HCT116 (cell line): ENCODE results near the gene DNAH10. TPM values are rescaled to one million over a fixed set of nuclear protein-coding genes. Genes with fewer than 3 reads are reported as not detected.

Experiments
- ATAC-seq: fragments of 200-7000 bp; cut with Tn5 transposase; 2 replicates; pipeline ENCODE4 v1.9.1; 2020; ENCODE audit warnings: mild to moderate bottlenecking, moderate library complexity
- BruUV-seq: library from RNA; stranded (reverse); fragments of 400-500 nt; replicated peaks from 2 replicates; lab custom pipeline; 2021; lab: Mats Ljungman, UMichigan
- CTCF ChIA-PET: fragments of 300-600 bp; sonication (Branson Sonifier 250); formaldehyde crosslinking; loops from one replicate; lab custom pipeline; 2021; ENCODE audit warnings: antibody characterized with exemption; lab: Charles Lee
- POLR2A ChIA-PET: fragments of 300-600, 350-600 bp; sonication (Branson Sonifier 250); formaldehyde crosslinking; loops from one replicate; lab custom pipeline; 2021; ENCODE audit warnings: antibody characterized with exemption; lab: Charles Lee
- RAD21 ChIA-PET, 2 experiments: fragments of 300-600 bp; sonication (Branson Sonifier 250); formaldehyde crosslinking; loops; one replicate each; lab custom pipeline; 2023; ENCODE audit warnings: low total read pairs in 2 of 2; ENCODE audit not compliant: uncharacterized antibody in 2 of 2, unreplicated experiment in 2 of 2, low non-redundant PET in 1 of 2; lab: Charles Lee
- DNase-seq: peaks from one replicate; pipeline ENCODE4 v3.0.0-alpha.2; 2010; ENCODE audit warnings: low read depth, low spot score
- H2AFZ ChIP-seq: fragments of 200-600 bp; shearing (Covaris generic), sonication (generic); 2 replicates; pipeline ENCODE4 v1.6.1; 2017; ENCODE audit warnings: low read depth, mixed run types, mixed read lengths, antibody characterized with exemption, low read length; ENCODE audit not compliant: poor library complexity, severe bottlenecking
- H3K27ac ChIP-seq: 2 replicates; pipeline ENCODE4 v1.5.1; 2012; ENCODE audit warnings: low read depth, low read length
- H3K27me3 ChIP-seq: fragments of 200-600 bp; sonication (generic); 2 replicates; pipeline ENCODE4 v1.6.1; 2016; ENCODE audit warnings: mixed run types, low read length, mixed read lengths; ENCODE audit not compliant: insufficient read depth
- H3K36me3 ChIP-seq, 2 experiments: fragments of 200-500 bp in 1 of 2; fragments of 200-600 bp in 1 of 2; sonication (Bioruptor generic) in 1 of 2; sonication (generic) in 1 of 2; 2 replicates each; pipeline versions ENCODE4 v1.5.1 to v1.6.1; 2014 to 2016; ENCODE audit warnings: low read length in 2 of 2, inconsistent platforms in 1 of 2, mixed read lengths in 1 of 2, mixed run types in 1 of 2; ENCODE audit not compliant: insufficient read depth in 2 of 2, control insufficient read depth in 1 of 2
- H3K4me1 ChIP-seq, 2 experiments: fragments of 200-600 bp in 1 of 2; sonication (generic) in 1 of 2; 2 replicates each; pipeline versions ENCODE4 v1.5.1 to v1.6.1; 2012 to 2017; ENCODE audit warnings: low read length in 2 of 2, inconsistent platforms in 1 of 2, mild to moderate bottlenecking in 1 of 2, mixed read lengths in 1 of 2, mixed run types in 1 of 2, moderate library complexity in 1 of 2; ENCODE audit not compliant: insufficient read depth in 2 of 2, control insufficient read depth in 1 of 2
- H3K4me2 ChIP-seq: fragments of 200-600 bp; sonication (generic); 2 replicates; pipeline ENCODE4 v1.6.1; 2017; ENCODE audit warnings: mixed run types, low read length, mixed read lengths
- H3K4me3 ChIP-seq, 2 experiments: fragments of 200-600 bp in 1 of 2; sonication (generic) in 1 of 2; replicated peaks in 1 of 2; 2 replicates each; pipeline ENCODE4 v1.5.1; 2011 to 2016; ENCODE audit warnings: low read length in 2 of 2, control low read depth in 1 of 2, low read depth in 1 of 2, mild to moderate bottlenecking in 1 of 2, mixed read lengths in 1 of 2, mixed run types in 1 of 2
- H3K79me2 ChIP-seq: fragments of 200-600 bp; sonication (generic); 2 replicates; pipeline ENCODE4 v1.6.1; 2017; ENCODE audit warnings: mild to moderate bottlenecking, mixed run types, low read length, moderate library complexity, mixed read lengths; ENCODE audit not compliant: insufficient read depth
- H3K9ac ChIP-seq: fragments of 200-600 bp; sonication (generic); 2 replicates; pipeline ENCODE4 v1.6.1; 2016; ENCODE audit warnings: low read length, mixed read lengths
- H3K9me2 ChIP-seq: fragments of 200-600 bp; sonication (generic), shearing (Covaris generic); 2 replicates; pipeline ENCODE4 v1.6.1; 2017; ENCODE audit warnings: mixed run types, mild to moderate bottlenecking, moderate library complexity; ENCODE audit not compliant: insufficient read depth
- H3K9me3 ChIP-seq, 2 experiments: fragments of 200-500 bp in 1 of 2; fragments of 200-600 bp in 1 of 2; sonication (Bioruptor generic) in 1 of 2; sonication (generic) in 1 of 2; 2 replicates each; pipeline ENCODE4 v1.6.1; 2014 to 2017; ENCODE audit warnings: low read length in 2 of 2, mixed read lengths in 2 of 2, inconsistent platforms in 1 of 2, low read depth in 1 of 2, mild to moderate bottlenecking in 1 of 2, mixed run types in 1 of 2, moderate library complexity in 1 of 2; ENCODE audit not compliant: control insufficient read depth in 1 of 2, insufficient read depth in 1 of 2
- H4K20me1 ChIP-seq: fragments of 200-600 bp; sonication (generic), shearing (Covaris generic); 2 replicates; pipeline ENCODE4 v1.6.1; 2017; ENCODE audit warnings: mixed run types, mild to moderate bottlenecking, moderate library complexity; ENCODE audit not compliant: insufficient read depth
- CBX3 ChIP-seq: IDR thresholded peaks from 2 replicates; pipeline ENCODE4 v1.6.1; 2012; ENCODE audit warnings: low read depth
- EZH2phosphoT487 ChIP-seq: fragments of 200-600 bp; IDR thresholded peaks from 2 replicates; pipeline ENCODE4 v1.6.1; 2018; ENCODE audit warnings: antibody characterized with exemption, borderline replicate concordance
- FOSL1 ChIP-seq: IDR thresholded peaks from 2 replicates; pipeline ENCODE4 v1.6.1; 2012; ENCODE audit warnings: low read depth
- POLR2A ChIP-seq: IDR thresholded peaks from 2 replicates; pipeline ENCODE4 v1.7.0; 2011; ENCODE audit warnings: borderline replicate concordance; ENCODE audit not compliant: insufficient read depth, insufficient read length; ENCODE audit errors: extremely low read depth
- POLR2AphosphoS5 ChIP-seq: IDR thresholded peaks from 2 replicates; pipeline ENCODE4 v1.6.1; 2011; ENCODE audit warnings: mild to moderate bottlenecking, low read depth, low read length, moderate library complexity
- SRF ChIP-seq: IDR thresholded peaks from 2 replicates; pipeline ENCODE4 v1.6.1; 2012; ENCODE audit warnings: low read depth
- YY1 ChIP-seq: IDR thresholded peaks from 2 replicates; pipeline ENCODE4 v1.6.1; 2011; ENCODE audit warnings: low read length, low read depth, moderate library complexity, mild to moderate bottlenecking; ENCODE audit not compliant: insufficient replicate concordance; ENCODE audit errors: extremely low read depth
- ZNF274 ChIP-seq: fragments of 200-500 bp; sonication (Bioruptor generic); IDR thresholded peaks from 2 replicates; pipeline ENCODE4 v1.6.1; 2014; ENCODE audit warnings: mild to moderate bottlenecking, low read depth, low read length, inconsistent platforms
- intact Hi-C: fragments of 100-400 bp; cut with micrococcal nuclease; formaldehyde crosslinking; loops from 2 replicates; pipeline ENCODE4 v1.10.0; 2022
- total RNA-seq: library from RNA; stranded (reverse); gene quantifications from one replicate; pipeline ENCODE4 v1.2.1, GENCODE V29; 2021; ENCODE audit not compliant: unreplicated experiment
- TF ChIP-seq, protein P1 (sequence below): IDR thresholded peaks from 2 replicates; pipeline ENCODE4 v1.6.1; 2012; ENCODE audit warnings: low read depth

The DNAH10 gene
- total RNA-seq, 1 experiment from 2014 or later: 1.3 TPM

DNA sequence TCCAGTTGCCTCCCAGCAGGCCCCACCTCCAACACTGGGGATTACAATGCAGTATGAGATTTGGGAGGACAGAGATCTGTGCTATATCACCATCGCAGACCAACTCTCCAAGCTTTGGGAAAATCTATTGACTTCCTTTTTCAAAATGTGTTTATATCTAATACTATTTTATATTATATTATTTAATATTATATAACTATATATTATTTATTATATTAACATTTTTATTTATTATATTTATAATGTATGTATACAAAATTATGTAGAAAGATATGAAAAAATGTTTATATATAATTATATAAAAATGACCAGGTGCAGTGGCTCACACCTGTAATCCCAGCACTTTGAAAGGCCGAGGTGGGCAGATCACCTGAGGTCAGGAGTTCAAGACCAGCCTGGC, 36.4 kb downstream of the DNAH10 start (continued):
- TF ChIP-seq, protein P1, sequence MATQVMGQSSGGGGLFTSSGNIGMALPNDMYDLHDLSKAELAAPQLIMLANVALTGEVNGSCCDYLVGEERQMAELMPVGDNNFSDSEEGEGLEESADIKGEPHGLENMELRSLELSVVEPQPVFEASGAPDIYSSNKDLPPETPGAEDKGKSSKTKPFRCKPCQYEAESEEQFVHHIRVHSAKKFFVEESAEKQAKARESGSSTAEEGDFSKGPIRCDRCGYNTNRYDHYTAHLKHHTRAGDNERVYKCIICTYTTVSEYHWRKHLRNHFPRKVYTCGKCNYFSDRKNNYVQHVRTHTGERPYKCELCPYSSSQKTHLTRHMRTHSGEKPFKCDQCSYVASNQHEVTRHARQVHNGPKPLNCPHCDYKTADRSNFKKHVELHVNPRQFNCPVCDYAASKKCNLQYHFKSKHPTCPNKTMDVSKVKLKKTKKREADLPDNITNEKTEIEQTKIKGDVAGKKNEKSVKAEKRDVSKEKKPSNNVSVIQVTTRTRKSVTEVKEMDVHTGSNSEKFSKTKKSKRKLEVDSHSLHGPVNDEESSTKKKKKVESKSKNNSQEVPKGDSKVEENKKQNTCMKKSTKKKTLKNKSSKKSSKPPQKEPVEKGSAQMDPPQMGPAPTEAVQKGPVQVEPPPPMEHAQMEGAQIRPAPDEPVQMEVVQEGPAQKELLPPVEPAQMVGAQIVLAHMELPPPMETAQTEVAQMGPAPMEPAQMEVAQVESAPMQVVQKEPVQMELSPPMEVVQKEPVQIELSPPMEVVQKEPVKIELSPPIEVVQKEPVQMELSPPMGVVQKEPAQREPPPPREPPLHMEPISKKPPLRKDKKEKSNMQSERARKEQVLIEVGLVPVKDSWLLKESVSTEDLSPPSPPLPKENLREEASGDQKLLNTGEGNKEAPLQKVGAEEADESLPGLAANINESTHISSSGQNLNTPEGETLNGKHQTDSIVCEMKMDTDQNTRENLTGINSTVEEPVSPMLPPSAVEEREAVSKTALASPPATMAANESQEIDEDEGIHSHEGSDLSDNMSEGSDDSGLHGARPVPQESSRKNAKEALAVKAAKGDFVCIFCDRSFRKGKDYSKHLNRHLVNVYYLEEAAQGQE: no peak

DNA sequence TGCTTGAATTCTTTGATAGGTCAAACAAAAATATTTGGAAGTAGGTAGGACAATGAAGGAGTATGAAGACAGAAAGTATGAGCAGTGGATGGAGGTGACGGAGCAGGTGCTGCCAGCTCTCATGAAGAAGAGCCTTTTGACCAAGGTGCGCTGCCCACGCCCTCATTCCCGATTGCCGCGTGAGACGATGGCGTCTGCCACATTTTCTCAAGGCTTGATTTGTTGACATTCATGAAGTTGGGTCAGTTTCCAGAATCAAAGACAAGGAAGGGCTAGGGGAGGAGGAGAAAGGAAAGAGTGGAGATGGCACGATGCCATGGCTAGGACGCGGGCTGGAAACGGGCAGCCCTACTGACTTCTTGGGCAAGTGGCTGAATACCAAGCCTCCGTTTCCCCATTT, 37.1 kb downstream of the DNAH10 start:
- intact Hi-C loops: no loop called here
- CTCF ChIA-PET: no interaction called here
- no peaks in the 10 kb centered on the region for H3K27me3 ChIP-seq
- TF ChIP-seq SRF: no peak
- no peak for TF ChIP-seq CBX3
- TF ChIP-seq, protein P1: no peak
- TF ChIP-seq YY1: no peak
- TF ChIP-seq FOSL1: no peak
- TF ChIP-seq ZNF274: no peak
- TF ChIP-seq POLR2A: no peak
- no peak for TF ChIP-seq EZH2phosphoT487
- TF ChIP-seq POLR2AphosphoS5: no peak
- no peaks in the 10 kb centered on the region for H4K20me1 ChIP-seq
- H3K4me1 ChIP-seq: no peaks in the 10 kb centered on the region
- H3K79me2 ChIP-seq: no peaks in the 10 kb centered on the region
- no peak overlapping the region for H3K4me3 ChIP-seq
- H3K9ac ChIP-seq: no peak overlapping the region
- ATAC-seq: no peak
- no peaks in the 10 kb centered on the region for H3K9me2 ChIP-seq
- RAD21 ChIA-PET: no interaction called here
- no TSS peak for BruUV-seq
- POLR2A ChIA-PET: no interaction called here
- H3K4me2 ChIP-seq: no peak overlapping the region
- no peaks in the 10 kb centered on the region for H3K9me3 ChIP-seq
- no peak overlapping the region for H2AFZ ChIP-seq
- H3K36me3 ChIP-seq: no peaks in the 10 kb centered on the region
- no peak overlapping the region for H3K27ac ChIP-seq
- no peak for DNase-seq
